Panc1 (cell line): ENCODE measurements around the gene SIRT5. TPM values are rescaled to one million over a fixed set of nuclear protein-coding genes. Genes with fewer than 3 reads are reported as not detected.

Source experiments
- ATAC-seq: fragments of 200-7000 bp; cut with Tn5 transposase; 2 replicates; pipeline ENCODE4 v1.9.1; 2020; ENCODE audit warnings: mild to moderate bottlenecking, moderate library complexity
- BruUV-seq: library from RNA; stranded (reverse); fragments of 400-500 nt; replicated peaks from 2 replicates; lab custom pipeline; 2021; lab: Mats Ljungman, UMichigan
- CTCF ChIA-PET: fragments of 300-600 bp; sonication (Branson Sonifier 250); formaldehyde crosslinking; loops from one replicate; lab custom pipeline; 2022; ENCODE audit warnings: antibody characterized with exemption; lab: Charles Lee
- POLR2A ChIA-PET: fragments of 300-600 bp; sonication (Branson Sonifier 250); formaldehyde crosslinking; loops from one replicate; lab custom pipeline; 2022; ENCODE audit warnings: antibody characterized with exemption; lab: Charles Lee
- DNase-seq: peaks from one replicate; pipeline ENCODE4 v3.0.0-alpha.2; 2010; ENCODE audit warnings: low read depth, low spot score
- H3K27ac ChIP-seq: 2 replicates; pipeline ENCODE4 v1.5.1; 2011; ENCODE audit warnings: mild to moderate bottlenecking, low read length, inconsistent platforms
- H3K27me3 ChIP-seq: fragments of 200-500 bp; sonication (Bioruptor generic); 2 replicates; pipeline ENCODE4 v1.6.0; 2014; ENCODE audit warnings: low read length, inconsistent platforms; ENCODE audit not compliant: control insufficient read depth, insufficient read depth
- H3K36me3 ChIP-seq: fragments of 200-500 bp; sonication (Bioruptor generic); 2 replicates; pipeline ENCODE4 v1.5.1; 2014; ENCODE audit warnings: inconsistent platforms, mild to moderate bottlenecking, low read length, moderate library complexity; ENCODE audit not compliant: control insufficient read depth, insufficient read depth
- H3K4me1 ChIP-seq: 2 replicates; pipeline ENCODE4 v1.5.1; 2011; ENCODE audit warnings: inconsistent platforms, mild to moderate bottlenecking, low read length, moderate library complexity; ENCODE audit not compliant: control insufficient read depth, insufficient read depth
- H3K4me3 ChIP-seq, 2 experiments: 2 replicates each; pipeline ENCODE4 v1.5.1; 2011 to 2012; ENCODE audit warnings: low read depth in 2 of 2, low read length in 2 of 2, mild to moderate bottlenecking in 2 of 2, inconsistent platforms in 1 of 2, moderate library complexity in 1 of 2
- H3K9me3 ChIP-seq: fragments of 200-500 bp; sonication (Bioruptor generic); 2 replicates; pipeline ENCODE4 v1.5.1; 2014; ENCODE audit warnings: low read depth, mild to moderate bottlenecking, inconsistent platforms, low read length, moderate library complexity; ENCODE audit not compliant: control insufficient read depth, insufficient read depth
- CTCF ChIP-seq: fragments of 450-650 bp; IDR thresholded peaks from 2 replicates; pipeline ENCODE4 v1.5.1; 2017; ENCODE audit warnings: mild to moderate bottlenecking
- POLR2AphosphoS5 ChIP-seq: IDR thresholded peaks from 2 replicates; pipeline ENCODE4 v1.6.1; 2012; ENCODE audit warnings: mild to moderate bottlenecking, low read depth, low read length, moderate library complexity
- REST ChIP-seq, 2 experiments: IDR thresholded peaks; 2 replicates each; pipeline ENCODE4 v1.6.1; 2011 to 2012; ENCODE audit warnings: low read depth in 2 of 2, control low read depth in 1 of 2, low read length in 1 of 2, mild to moderate bottlenecking in 1 of 2, moderate library complexity in 1 of 2; ENCODE audit not compliant: insufficient read depth in 1 of 2
- SIN3A ChIP-seq: IDR thresholded peaks from 2 replicates; pipeline ENCODE4 v1.6.1; 2012; ENCODE audit warnings: low read depth, mild to moderate bottlenecking, low read length, moderate library complexity, borderline replicate concordance; ENCODE audit not compliant: insufficient read depth
- TCF7L2 ChIP-seq: IDR thresholded peaks from 2 replicates; pipeline ENCODE4 v1.6.1; 2011; ENCODE audit warnings: mild to moderate bottlenecking, low read depth, low read length, inconsistent platforms
- in situ Hi-C: cut with HindIII; loops from 2 replicates; pipeline ENCODE4 v1.10.0; 2016; ENCODE audit warnings: low sequenced_read_pairs, low pct_unique_long_range_greater_than_20kb
- intact Hi-C: fragments of 100-400 bp; cut with micrococcal nuclease; formaldehyde crosslinking; loops from one replicate; pipeline ENCODE4 v1.10.0; 2022; ENCODE audit not compliant: unreplicated experiment
- total RNA-seq: library from RNA; stranded (reverse); gene quantifications from one replicate; pipeline ENCODE4 v1.2.1, GENCODE V29; 2021; ENCODE audit not compliant: unreplicated experiment

SIRT5 gene
- total RNA-seq, 1 experiment from 2014 or later, result 11.0 TPM

GRCh38 chr6:13568970-13569369 lies 5.4 kb upstream of the SIRT5 start:
- BruUV-seq, result no TSS peak
- H3K9me3 ChIP-seq, result no peaks in the 10 kb centered on the region
- no peaks in the 10 kb centered on the region for H3K36me3 ChIP-seq
- CTCF ChIA-PET, result interaction anchor here (0.5 kb wide), 1 partner anchor 120 kb away, joined by 4 read pairs; no protein-coding TSS in a partner anchor
- TF ChIP-seq TCF7L2, result no peak
- no peak for TF ChIP-seq POLR2AphosphoS5
- TF ChIP-seq REST (IDR thresholded peaks at IDR 0.05; ENCODE audit: insufficient read depth in 1 of 2, low read depth in 2 of 2, low read length in 1 of 2), result no peak
- no peak for TF ChIP-seq SIN3A
- no peak for TF ChIP-seq CTCF
- intact Hi-C loops, result no loop called here
- H3K27me3 ChIP-seq, result peaks cover 3% of the 10 kb centered on the region
- peaks cover 7% of the 10 kb centered on the region; the same call in 1 of the 2 replicates for H3K4me1 ChIP-seq
- no peak for DNase-seq
- in situ Hi-C loops, result no loop called here
- no peak overlapping the region for H3K4me3 ChIP-seq
- H3K27ac ChIP-seq, result no peak overlapping the region
- POLR2A ChIA-PET, result no interaction called here
- no peak for ATAC-seq

GRCh38 chr6:13572240-13572639 lies 2.2 kb upstream of the SIRT5 start:
- Histone ChIP-seq H3K9me3 (no peaks in the 10 kb centered on the region), H3K36me3 (no peaks in the 10 kb centered on the region), H3K27ac (no peak overlapping the region), H3K27me3 (no peaks in the 10 kb centered on the region; the same call in 1 of the 2 replicates), H3K4me1 (peaks cover 11% of the 10 kb centered on the region; the same call in 1 of the 2 replicates), H3K4me3 (no peak overlapping the region)
- no peak for TF ChIP-seq TCF7L2
- no peak for TF ChIP-seq POLR2AphosphoS5
- TF ChIP-seq SIN3A, result no peak
- no peak for TF ChIP-seq CTCF
- TF ChIP-seq REST (IDR thresholded peaks at IDR 0.05; ENCODE audit: insufficient read depth in 1 of 2, low read depth in 2 of 2, low read length in 1 of 2), result no peak
- CTCF ChIA-PET, result no interaction called here
- in situ Hi-C loops, result no loop called here
- ATAC-seq (no peak), DNase-seq (no peak)
- BruUV-seq, result no TSS peak
- POLR2A ChIA-PET, result no interaction called here
- intact Hi-C loops, result loop anchor here (10.0 kb wide), 1 partner anchor 237 kb away; no protein-coding TSS in a partner anchor
